Spleen (tissue), 7 donors: ENCODE measurements around the gene CCL4L2.
"Not testable (repeated sequence)": the region's sequence is repeated elsewhere in the genome, so short reads cannot be mapped to it uniquely, and the experiment has no call there.

Experiments used
- POLR2A ChIP-seq, 3 donors: fragments of 450-650 bp; IDR thresholded peaks; one replicate each; pipeline ENCODE4 v1.5.1; 2017; ENCODE audit warnings: antibody characterized with exemption in 3 of 3, mild to moderate bottlenecking in 1 of 3
- POLR2AphosphoS5 ChIP-seq, 3 donors: sonication (generic); formaldehyde crosslinking; IDR thresholded peaks; one replicate each; pipeline ENCODE4 v1.5.1; 2017; ENCODE audit warnings: antibody characterized with exemption in 3 of 3
- TF ChIP-seq, protein P1 (sequence below), 11 experiments: fragments of 200-600 bp in 7 of 11; fragments of 450-650 bp in 4 of 11; sonication (generic) in 4 of 11; IDR thresholded peaks in 8 of 11; conservative IDR thresholded peaks in 3 of 11; 1 replicate in 7 of 11; 2 replicates in 4 of 11; pipeline versions ENCODE4 v1.4.0 to v1.8.0; 2016 to 2021; ENCODE audit warnings: antibody characterized with exemption in 11 of 11, inconsistent platforms in 4 of 11, mild to moderate bottlenecking in 1 of 11
- donor health status: DM: no; HTN: no; CAD: no; lungs with moderate emphysema.
- donor health status: DM: no; HTN: no; CAD: no.
- donor health status: DM: no; HTN: no; CAD: no.

GRCh38 chr17:36190549-36191330 is 20.1 kb upstream of the CCL4L2 start:
- TF ChIP-seq, protein P1, sequence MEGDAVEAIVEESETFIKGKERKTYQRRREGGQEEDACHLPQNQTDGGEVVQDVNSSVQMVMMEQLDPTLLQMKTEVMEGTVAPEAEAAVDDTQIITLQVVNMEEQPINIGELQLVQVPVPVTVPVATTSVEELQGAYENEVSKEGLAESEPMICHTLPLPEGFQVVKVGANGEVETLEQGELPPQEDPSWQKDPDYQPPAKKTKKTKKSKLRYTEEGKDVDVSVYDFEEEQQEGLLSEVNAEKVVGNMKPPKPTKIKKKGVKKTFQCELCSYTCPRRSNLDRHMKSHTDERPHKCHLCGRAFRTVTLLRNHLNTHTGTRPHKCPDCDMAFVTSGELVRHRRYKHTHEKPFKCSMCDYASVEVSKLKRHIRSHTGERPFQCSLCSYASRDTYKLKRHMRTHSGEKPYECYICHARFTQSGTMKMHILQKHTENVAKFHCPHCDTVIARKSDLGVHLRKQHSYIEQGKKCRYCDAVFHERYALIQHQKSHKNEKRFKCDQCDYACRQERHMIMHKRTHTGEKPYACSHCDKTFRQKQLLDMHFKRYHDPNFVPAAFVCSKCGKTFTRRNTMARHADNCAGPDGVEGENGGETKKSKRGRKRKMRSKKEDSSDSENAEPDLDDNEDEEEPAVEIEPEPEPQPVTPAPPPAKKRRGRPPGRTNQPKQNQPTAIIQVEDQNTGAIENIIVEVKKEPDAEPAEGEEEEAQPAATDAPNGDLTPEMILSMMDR (IDR thresholded peaks at IDR 0.05 in 8 of 11, conservative IDR thresholded peaks at IDR 0.05 in 3 of 11): not testable (repeated sequence)
- TF ChIP-seq POLR2A, POLR2AphosphoS5 (IDR thresholded peaks at IDR 0.05): not testable (repeated sequence)
